HCT116 (cell line): ENCODE measurements around the gene SEMA5A. TPM values are rescaled to one million over a fixed set of nuclear protein-coding genes. Genes with fewer than 3 reads are reported as not detected.

Experiments used
- ATAC-seq: fragments of 200-7000 bp; cut with Tn5 transposase; 2 replicates; pipeline ENCODE4 v1.9.1; 2020; ENCODE audit warnings: mild to moderate bottlenecking, moderate library complexity
- BruUV-seq: library from RNA; stranded (reverse); fragments of 400-500 nt; replicated peaks from 2 replicates; lab custom pipeline; 2021; lab: Mats Ljungman, UMichigan
- CTCF ChIA-PET: fragments of 300-600 bp; sonication (Branson Sonifier 250); formaldehyde crosslinking; loops from one replicate; lab custom pipeline; 2021; ENCODE audit warnings: antibody characterized with exemption; lab: Charles Lee
- POLR2A ChIA-PET: fragments of 300-600, 350-600 bp; sonication (Branson Sonifier 250); formaldehyde crosslinking; loops from one replicate; lab custom pipeline; 2021; ENCODE audit warnings: antibody characterized with exemption; lab: Charles Lee
- RAD21 ChIA-PET, 2 experiments: fragments of 300-600 bp; sonication (Branson Sonifier 250); formaldehyde crosslinking; loops; one replicate each; lab custom pipeline; 2023; ENCODE audit warnings: low total read pairs in 2 of 2; ENCODE audit not compliant: uncharacterized antibody in 2 of 2, unreplicated experiment in 2 of 2, low non-redundant PET in 1 of 2; lab: Charles Lee
- DNase-seq: peaks from one replicate; pipeline ENCODE4 v3.0.0-alpha.2; 2010; ENCODE audit warnings: low read depth, low spot score
- H2AFZ ChIP-seq: fragments of 200-600 bp; shearing (Covaris generic), sonication (generic); 2 replicates; pipeline ENCODE4 v1.6.1; 2017; ENCODE audit warnings: low read depth, mixed run types, mixed read lengths, antibody characterized with exemption, low read length; ENCODE audit not compliant: poor library complexity, severe bottlenecking
- H3K27ac ChIP-seq: 2 replicates; pipeline ENCODE4 v1.5.1; 2012; ENCODE audit warnings: low read depth, low read length
- H3K27me3 ChIP-seq: fragments of 200-600 bp; sonication (generic); 2 replicates; pipeline ENCODE4 v1.6.1; 2016; ENCODE audit warnings: mixed run types, low read length, mixed read lengths; ENCODE audit not compliant: insufficient read depth
- H3K36me3 ChIP-seq, 2 experiments: fragments of 200-500 bp in 1 of 2; fragments of 200-600 bp in 1 of 2; sonication (Bioruptor generic) in 1 of 2; sonication (generic) in 1 of 2; 2 replicates each; pipeline versions ENCODE4 v1.5.1 to v1.6.1; 2014 to 2016; ENCODE audit warnings: low read length in 2 of 2, inconsistent platforms in 1 of 2, mixed read lengths in 1 of 2, mixed run types in 1 of 2; ENCODE audit not compliant: insufficient read depth in 2 of 2, control insufficient read depth in 1 of 2
- H3K4me1 ChIP-seq, 2 experiments: fragments of 200-600 bp in 1 of 2; sonication (generic) in 1 of 2; 2 replicates each; pipeline versions ENCODE4 v1.5.1 to v1.6.1; 2012 to 2017; ENCODE audit warnings: low read length in 2 of 2, inconsistent platforms in 1 of 2, mild to moderate bottlenecking in 1 of 2, mixed read lengths in 1 of 2, mixed run types in 1 of 2, moderate library complexity in 1 of 2; ENCODE audit not compliant: insufficient read depth in 2 of 2, control insufficient read depth in 1 of 2
- H3K4me2 ChIP-seq: fragments of 200-600 bp; sonication (generic); 2 replicates; pipeline ENCODE4 v1.6.1; 2017; ENCODE audit warnings: mixed run types, low read length, mixed read lengths
- H3K4me3 ChIP-seq, 2 experiments: fragments of 200-600 bp in 1 of 2; sonication (generic) in 1 of 2; replicated peaks in 1 of 2; 2 replicates each; pipeline ENCODE4 v1.5.1; 2011 to 2016; ENCODE audit warnings: low read length in 2 of 2, control low read depth in 1 of 2, low read depth in 1 of 2, mild to moderate bottlenecking in 1 of 2, mixed read lengths in 1 of 2, mixed run types in 1 of 2
- H3K79me2 ChIP-seq: fragments of 200-600 bp; sonication (generic); 2 replicates; pipeline ENCODE4 v1.6.1; 2017; ENCODE audit warnings: mild to moderate bottlenecking, mixed run types, low read length, moderate library complexity, mixed read lengths; ENCODE audit not compliant: insufficient read depth
- H3K9ac ChIP-seq: fragments of 200-600 bp; sonication (generic); 2 replicates; pipeline ENCODE4 v1.6.1; 2016; ENCODE audit warnings: low read length, mixed read lengths
- H3K9me2 ChIP-seq: fragments of 200-600 bp; sonication (generic), shearing (Covaris generic); 2 replicates; pipeline ENCODE4 v1.6.1; 2017; ENCODE audit warnings: mixed run types, mild to moderate bottlenecking, moderate library complexity; ENCODE audit not compliant: insufficient read depth
- H3K9me3 ChIP-seq, 2 experiments: fragments of 200-500 bp in 1 of 2; fragments of 200-600 bp in 1 of 2; sonication (Bioruptor generic) in 1 of 2; sonication (generic) in 1 of 2; 2 replicates each; pipeline ENCODE4 v1.6.1; 2014 to 2017; ENCODE audit warnings: low read length in 2 of 2, mixed read lengths in 2 of 2, inconsistent platforms in 1 of 2, low read depth in 1 of 2, mild to moderate bottlenecking in 1 of 2, mixed run types in 1 of 2, moderate library complexity in 1 of 2; ENCODE audit not compliant: control insufficient read depth in 1 of 2, insufficient read depth in 1 of 2
- H4K20me1 ChIP-seq: fragments of 200-600 bp; sonication (generic), shearing (Covaris generic); 2 replicates; pipeline ENCODE4 v1.6.1; 2017; ENCODE audit warnings: mixed run types, mild to moderate bottlenecking, moderate library complexity; ENCODE audit not compliant: insufficient read depth
- EGR1 ChIP-seq: IDR thresholded peaks from 2 replicates; pipeline ENCODE4 v1.6.1; 2012; ENCODE audit warnings: low read depth
- ELF1 ChIP-seq: IDR thresholded peaks from 2 replicates; pipeline ENCODE4 v1.6.1; 2012; ENCODE audit warnings: low read depth, borderline replicate concordance
- FOSL1 ChIP-seq: IDR thresholded peaks from 2 replicates; pipeline ENCODE4 v1.6.1; 2012; ENCODE audit warnings: low read depth
- MAX ChIP-seq: IDR thresholded peaks from 2 replicates; pipeline ENCODE4 v1.6.1; 2012
- TCF7L2 ChIP-seq: IDR thresholded peaks from 2 replicates; pipeline ENCODE4 v1.7.0; 2011; ENCODE audit warnings: borderline replicate concordance, inconsistent platforms; ENCODE audit not compliant: insufficient read depth, insufficient read length; ENCODE audit errors: extremely low read depth
- ZNF274 ChIP-seq: fragments of 200-500 bp; sonication (Bioruptor generic); IDR thresholded peaks from 2 replicates; pipeline ENCODE4 v1.6.1; 2014; ENCODE audit warnings: mild to moderate bottlenecking, low read depth, low read length, inconsistent platforms
- intact Hi-C: fragments of 100-400 bp; cut with micrococcal nuclease; formaldehyde crosslinking; loops from 2 replicates; pipeline ENCODE4 v1.10.0; 2022
- total RNA-seq: library from RNA; stranded (reverse); gene quantifications from one replicate; pipeline ENCODE4 v1.2.1, GENCODE V29; 2021; ENCODE audit not compliant: unreplicated experiment

The SEMA5A gene
- total RNA-seq, 1 experiment from 2014 or later = 0.02 TPM

- H3K4me2 ChIP-seq = no peak overlapping the region
- no peaks in the 10 kb centered on the region for H3K9me2 ChIP-seq
- no peaks in the 10 kb centered on the region for H3K79me2 ChIP-seq
- TF ChIP-seq ELF1 (no peak), ZNF274 (no peak), FOSL1 (no peak), TCF7L2 (no peak), EGR1 (no peak), MAX (no peak)
- H3K9ac ChIP-seq = no peak overlapping the region
- POLR2A ChIA-PET = no interaction called here
- no peaks in the 10 kb centered on the region for H3K4me1 ChIP-seq
- DNase-seq (no peak), ATAC-seq (no peak)
- H3K27me3 ChIP-seq = no peaks in the 10 kb centered on the region
- no peaks in the 10 kb centered on the region for H4K20me1 ChIP-seq
- H3K36me3 ChIP-seq = no peaks in the 10 kb centered on the region
- no peak overlapping the region for H3K27ac ChIP-seq
- intact Hi-C loops = no loop called here
- no TSS peak for BruUV-seq
- RAD21 ChIA-PET = no interaction called here
- CTCF ChIA-PET = no interaction called here
- H3K9me3 ChIP-seq = peaks cover 0 to 14% of the 10 kb centered on the region in 2 experiments; a peak in 2 of 4 replicates
- no peak overlapping the region for H3K4me3 ChIP-seq
- no peak overlapping the region for H2AFZ ChIP-seq
Measured at GRCh38 chr5:9233035-9233434, 312.8 kb downstream of the SEMA5A start.

DNA sequence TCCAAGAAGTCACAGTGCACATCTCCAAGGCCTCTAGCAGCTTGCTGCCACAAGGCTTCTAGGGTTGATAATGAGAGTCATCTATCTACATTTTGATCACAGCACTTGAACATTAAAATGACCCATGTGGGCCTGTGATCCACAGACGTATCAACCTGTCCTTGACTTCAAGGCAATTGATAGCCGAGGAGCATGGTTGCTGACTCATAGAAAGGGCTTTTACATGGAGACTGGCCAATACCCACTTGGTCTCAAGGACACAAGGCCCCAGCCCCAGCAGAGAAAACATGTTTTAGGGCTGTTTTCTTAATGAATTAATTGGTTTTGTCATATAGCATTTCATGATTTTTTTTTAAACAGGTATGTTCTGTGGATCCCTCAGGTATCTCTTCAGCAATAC, 314.0 kb downstream of the SEMA5A start:
- Histone ChIP-seq H3K4me3 (no peak overlapping the region), H3K9ac (no peak overlapping the region), H4K20me1 (no peaks in the 10 kb centered on the region), H2AFZ (no peak overlapping the region), H3K27ac (no peak overlapping the region), H3K9me2 (no peaks in the 10 kb centered on the region)
- ChIA-PET POLR2A (no interaction called here), CTCF (no interaction called here)
- intact Hi-C loops = no loop called here
- TF ChIP-seq FOSL1 = no peak
- TF ChIP-seq, all 23 proteins: peak for 0
- ATAC-seq (no peak), DNase-seq (no peak)
- no TSS peak for BruUV-seq
- peaks cover 0 to 15% of the 10 kb centered on the region in 2 experiments; a peak in 2 of 4 replicates for H3K9me3 ChIP-seq
- H3K4me2 ChIP-seq = no peak overlapping the region
- H3K27me3 ChIP-seq = no peaks in the 10 kb centered on the region
- RAD21 ChIA-PET = no interaction called here
- no peaks in the 10 kb centered on the region for H3K79me2 ChIP-seq
- H3K4me1 ChIP-seq = no peaks in the 10 kb centered on the region
- H3K36me3 ChIP-seq = no peaks in the 10 kb centered on the region
